Measurements from ENCODE around the gene LHPP.
A peak's percentile ranks its signal among the peaks of the same experiment; 100 is the strongest.

Gene LHPP

GRCh38 chr10:124455441-124455840 lies 6.2 kb upstream of the LHPP start:
- no peaks in the 10 kb centered on the region for H3K36me3 ChIP-seq (replicated peaks)
- TF ChIP-seq, protein P1, sequence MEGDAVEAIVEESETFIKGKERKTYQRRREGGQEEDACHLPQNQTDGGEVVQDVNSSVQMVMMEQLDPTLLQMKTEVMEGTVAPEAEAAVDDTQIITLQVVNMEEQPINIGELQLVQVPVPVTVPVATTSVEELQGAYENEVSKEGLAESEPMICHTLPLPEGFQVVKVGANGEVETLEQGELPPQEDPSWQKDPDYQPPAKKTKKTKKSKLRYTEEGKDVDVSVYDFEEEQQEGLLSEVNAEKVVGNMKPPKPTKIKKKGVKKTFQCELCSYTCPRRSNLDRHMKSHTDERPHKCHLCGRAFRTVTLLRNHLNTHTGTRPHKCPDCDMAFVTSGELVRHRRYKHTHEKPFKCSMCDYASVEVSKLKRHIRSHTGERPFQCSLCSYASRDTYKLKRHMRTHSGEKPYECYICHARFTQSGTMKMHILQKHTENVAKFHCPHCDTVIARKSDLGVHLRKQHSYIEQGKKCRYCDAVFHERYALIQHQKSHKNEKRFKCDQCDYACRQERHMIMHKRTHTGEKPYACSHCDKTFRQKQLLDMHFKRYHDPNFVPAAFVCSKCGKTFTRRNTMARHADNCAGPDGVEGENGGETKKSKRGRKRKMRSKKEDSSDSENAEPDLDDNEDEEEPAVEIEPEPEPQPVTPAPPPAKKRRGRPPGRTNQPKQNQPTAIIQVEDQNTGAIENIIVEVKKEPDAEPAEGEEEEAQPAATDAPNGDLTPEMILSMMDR (IDR thresholded peaks at IDR 0.05; ENCODE audit: low read depth, low read length, missing control alignments): no peak
- H3K4me3 ChIP-seq (ENCODE audit: low read depth, low read length): no peak overlapping the region
- H3K27me3 ChIP-seq (replicated peaks): peaks cover 19% of the 10 kb centered on the region
- no peak overlapping the region for H3K27ac ChIP-seq
- in situ Hi-C loops (cut with HindIII; ENCODE audit: low pct_ligation_motif_present, low sequenced_read_pairs): no loop called here
- no peak for DNase-seq

DNA sequence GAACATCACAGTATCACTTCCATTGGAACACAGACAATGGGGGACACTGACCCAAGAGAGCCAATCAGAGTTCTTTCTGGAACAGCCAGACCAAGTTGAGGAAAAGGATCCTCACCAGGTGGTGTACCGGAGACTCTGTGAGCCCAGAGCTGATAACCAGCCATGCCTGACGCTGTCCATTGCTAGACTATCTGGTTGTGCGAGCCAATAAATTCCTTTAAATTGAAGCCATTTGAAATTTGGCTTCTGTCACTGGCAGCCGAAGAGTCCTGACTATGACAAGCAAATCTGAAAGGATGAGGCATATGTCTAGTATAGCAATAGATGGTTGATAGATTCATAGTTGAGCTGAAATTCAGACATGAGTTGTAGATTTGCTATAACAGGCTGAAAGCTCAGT lies 3.1 kb upstream of the LHPP start:
- Histone ChIP-seq H3K27me3 (replicated peaks) (peaks cover under 1% of the 10 kb centered on the region), H3K4me3 (ENCODE audit: low read depth, low read length) (no peak overlapping the region), H3K36me3 (replicated peaks) (no peaks in the 10 kb centered on the region), H3K27ac (no peak overlapping the region)
- in situ Hi-C loops (cut with HindIII; ENCODE audit: low pct_ligation_motif_present, low sequenced_read_pairs): no loop called here
- TF ChIP-seq, protein P1 (IDR thresholded peaks at IDR 0.05; ENCODE audit: low read depth, low read length, missing control alignments): no peak
- DNase-seq: no peak

DNA sequence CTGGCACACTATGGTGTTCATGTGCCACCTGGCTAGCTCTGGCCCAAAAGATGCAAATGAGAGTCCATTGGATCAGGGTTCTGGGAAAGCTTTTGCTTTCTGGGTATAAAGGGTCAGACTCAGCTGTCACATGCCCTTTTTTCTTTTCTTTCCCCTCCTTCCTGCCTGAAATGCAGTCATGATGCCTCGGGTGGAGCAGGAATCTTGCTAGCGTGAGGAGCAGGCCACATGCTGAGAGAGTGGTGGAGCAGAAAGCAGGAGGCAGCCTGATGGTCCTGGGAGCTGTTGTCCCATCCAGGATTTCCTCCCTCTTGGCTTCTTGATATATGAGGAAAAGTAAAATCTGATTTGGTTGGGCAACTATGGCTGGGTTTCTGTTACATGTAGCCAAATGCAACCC lies 2.7 kb upstream of the LHPP start:
- Histone ChIP-seq H3K4me3 (ENCODE audit: low read depth, low read length) (no peak overlapping the region), H3K27me3 (replicated peaks) (no peaks in the 10 kb centered on the region), H3K36me3 (replicated peaks) (no peaks in the 10 kb centered on the region), H3K27ac (no peak overlapping the region)
- no peak for DNase-seq
- TF ChIP-seq, protein P1 (IDR thresholded peaks at IDR 0.05; ENCODE audit: low read depth, low read length, missing control alignments): no peak
- in situ Hi-C loops (cut with HindIII; ENCODE audit: low pct_ligation_motif_present, low sequenced_read_pairs): no loop called here

- Histone ChIP-seq H3K36me3 (replicated peaks) (no peaks in the 10 kb centered on the region), H3K27ac (no peak overlapping the region), H3K27me3 (replicated peaks) (no peaks in the 10 kb centered on the region), H3K4me3 (ENCODE audit: low read depth, low read length) (no peak overlapping the region)
- in situ Hi-C loops (cut with HindIII; ENCODE audit: low pct_ligation_motif_present, low sequenced_read_pairs): no loop called here
- TF ChIP-seq, protein P1 (IDR thresholded peaks at IDR 0.05; ENCODE audit: low read depth, low read length, missing control alignments): no peak
- no peak for DNase-seq
Observed at GRCh38 chr10:124459395-124459794, 2.2 kb upstream of the LHPP start.

DNA sequence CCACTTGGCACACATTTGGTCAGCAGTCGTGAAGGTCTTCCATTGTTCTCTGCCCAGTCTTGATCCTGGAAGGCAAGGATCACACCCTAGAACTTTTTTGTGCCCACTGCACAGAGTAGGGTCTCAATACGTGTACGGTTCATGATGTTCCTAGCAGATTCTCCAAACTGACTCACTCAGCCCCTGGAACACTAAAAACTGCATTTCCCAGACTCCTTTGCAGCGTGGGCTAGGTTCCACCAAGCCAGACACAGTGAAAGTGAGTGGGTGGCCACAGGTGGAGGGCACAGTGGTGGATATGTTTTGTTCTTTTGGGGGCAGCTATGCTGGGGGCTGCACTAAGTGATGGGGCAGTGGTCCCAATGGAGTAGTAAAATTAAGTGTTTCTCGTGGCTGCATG lies 1.5 kb upstream of the LHPP start:
- TF ChIP-seq, protein P1 (IDR thresholded peaks at IDR 0.05; ENCODE audit: low read depth, low read length, missing control alignments): no peak
- H3K27me3 ChIP-seq (replicated peaks): no peaks in the 10 kb centered on the region
- H3K36me3 ChIP-seq (replicated peaks): no peaks in the 10 kb centered on the region
- H3K4me3 ChIP-seq (ENCODE audit: low read depth, low read length): no peak overlapping the region
- no peak for DNase-seq
- in situ Hi-C loops (cut with HindIII; ENCODE audit: low pct_ligation_motif_present, low sequenced_read_pairs): no loop called here
- no peak overlapping the region for H3K27ac ChIP-seq

GRCh38 chr10:124462348-124462695 lies 699 bp downstream of the LHPP start:
- TF ChIP-seq, protein P1 (IDR thresholded peaks at IDR 0.05; ENCODE audit: low read depth, low read length, missing control alignments): no peak
- no peak overlapping the region for H3K27ac ChIP-seq
- DNase-seq: no peak
- in situ Hi-C loops (cut with HindIII; ENCODE audit: low pct_ligation_motif_present, low sequenced_read_pairs): no loop called here
- no peaks in the 10 kb centered on the region for H3K36me3 ChIP-seq (replicated peaks)
- no peaks in the 10 kb centered on the region for H3K27me3 ChIP-seq (replicated peaks)
- peak overlapping the region; percentile 78 for H3K4me3 ChIP-seq (ENCODE audit: low read depth, low read length)
